GF-D8 (cell line): ENCODE data around the gene ESPN.

Experiments used
- DNase-seq: peaks from one replicate; lab custom pipeline; 2025; lab: John Stamatoyannopoulos, UW

The ESPN gene

GRCh38 chr1:6497215-6497866 is 72.8 kb downstream of the ESPN start:
- DNase-seq: no peak

- DNase-seq: no peak
Measured at GRCh38 chr1:6497867-6498575, 73.4 kb downstream of the ESPN start.

GRCh38 chr1:6498576-6499111 is 74.1 kb downstream of the ESPN start:
- DNase-seq: no peak

GRCh38 chr1:6499296-6499695 is 74.7 kb downstream of the ESPN start:
- no peak for DNase-seq

- DNase-seq: no peak
Measured at GRCh38 chr1:6500544-6501278, 76.1 kb downstream of the ESPN start.

GRCh38 chr1:6501279-6501813 is 76.8 kb downstream of the ESPN start:
- DNase-seq: no peak

GRCh38 chr1:6502000-6502891 is 77.7 kb downstream of the ESPN start:
- DNase-seq: no peak

GRCh38 chr1:6503884-6504602 is 79.5 kb downstream of the ESPN start:
- no peak for DNase-seq

- DNase-seq: no peak
Measured at GRCh38 chr1:6504887-6505286, 80.3 kb downstream of the ESPN start.

GRCh38 chr1:6505367-6506209 is 81.0 kb downstream of the ESPN start:
- no peak for DNase-seq

GRCh38 chr1:6506210-6507036 is 81.8 kb downstream of the ESPN start:
- no peak for DNase-seq

GRCh38 chr1:6507037-6507428 is 82.5 kb downstream of the ESPN start:
- peak; percentile 67 for DNase-seq

GRCh38 chr1:6507461-6507911 is 82.9 kb downstream of the ESPN start:
- DNase-seq: no peak

- no peak for DNase-seq
Measured at GRCh38 chr1:6508154-6508815, 83.7 kb downstream of the ESPN start.

- no peak for DNase-seq
Measured at GRCh38 chr1:6508816-6509189, 84.2 kb downstream of the ESPN start.

GRCh38 chr1:6509220-6509918 is 84.8 kb downstream of the ESPN start:
- peak; percentile 23 for DNase-seq

- DNase-seq: peak; percentile 15
Measured at GRCh38 chr1:6509919-6510291, 85.3 kb downstream of the ESPN start.

GRCh38 chr1:6510493-6510892 is 85.9 kb downstream of the ESPN start:
- no peak for DNase-seq
